Prostate gland (tissue), 2 donors: ENCODE measurements around the gene KIF17. TPM values are rescaled to one million over a fixed set of nuclear protein-coding genes. Genes with fewer than 3 reads are reported as not detected.

Source experiments
- DNase-seq: peaks from one replicate; pipeline ENCODE4 v3.0.0-alpha.2; 2019; ENCODE audit warnings: low spot score
- H3K27ac ChIP-seq, 2 donors: fragments of 200-600 bp; sonication (generic); 2 replicates each; pipeline ENCODE4 v1.5.1; 2017 to 2019
- H3K27me3 ChIP-seq: fragments of 200-600 bp; sonication (generic); replicated peaks from 2 replicates; pipeline ENCODE4 v1.5.1; 2019; ENCODE audit not compliant: insufficient read depth
- H3K36me3 ChIP-seq, 2 donors: fragments of 200-600 bp; sonication (generic); 1 replicate in 1 of 2; 2 replicates in 1 of 2; pipeline versions ENCODE4 v1.5.1 to v1.8.1; 2017 to 2019
- H3K4me1 ChIP-seq: fragments of 200-600 bp; sonication (generic); replicated peaks from 2 replicates; pipeline ENCODE4 v1.5.1; 2019
- H3K4me3 ChIP-seq, 2 donors: fragments of 200-600 bp; sonication (generic); 2 replicates each; pipeline ENCODE4 v1.5.1; 2017 to 2019
- H3K9me3 ChIP-seq: fragments of 200-600 bp; sonication (generic); 2 replicates; pipeline ENCODE4 v1.5.1; 2017
- CTCF ChIP-seq, 4 experiments: fragments of 200-600 bp in 2 of 4; fragments of 450-650 bp in 2 of 4; sonication (generic) in 2 of 4; IDR thresholded peaks; 1 replicate in 3 of 4; 2 replicates in 1 of 4; pipeline ENCODE4 v1.5.1; 2016 to 2019; ENCODE audit warnings: antibody characterized with exemption in 4 of 4, mild to moderate bottlenecking in 2 of 4, moderate library complexity in 2 of 4
- POLR2A ChIP-seq: fragments of 450-650 bp; IDR thresholded peaks from one replicate; pipeline ENCODE4 v1.6.1; 2016; ENCODE audit warnings: antibody characterized with exemption, mild to moderate bottlenecking
- POLR2AphosphoS5 ChIP-seq: sonication (generic); formaldehyde crosslinking; IDR thresholded peaks from one replicate; pipeline ENCODE4 v1.6.1; 2017; ENCODE audit warnings: antibody characterized with exemption
- WGBS: methylation state at CpG from one replicate; pipeline ENCODE4 v1.1.5; 2018; 5-methylcytosine and 5-hydroxymethylcytosine counted together
- intact Hi-C: fragments of 100-400 bp; cut with DNase I; formaldehyde crosslinking; loops from one replicate; pipeline ENCODE4 v1.14.2; 2022
- total RNA-seq, 2 donors: library from RNA; depleted of rRNA; stranded (reverse); fragments of >200 nt; gene quantifications; one replicate each; pipeline ENCODE4 v1.1.0, GENCODE V29; 2016

Gene KIF17
- total RNA-seq, 2 donors from 2014 or later, result 1.6 to 12.6 TPM

- no peak for DNase-seq
- 64% methylated on average over 3 of the region's 3 CpGs for WGBS
- H3K4me3 ChIP-seq, result no peak overlapping the region
- H3K36me3 ChIP-seq, result no peaks in the 10 kb centered on the region
- H3K4me1 ChIP-seq, result no peaks in the 10 kb centered on the region
- no peak overlapping the region for H3K27ac ChIP-seq
- no peaks in the 10 kb centered on the region for H3K9me3 ChIP-seq
- no peak for TF ChIP-seq CTCF (IDR thresholded peaks at IDR 0.05)
- no peak for TF ChIP-seq POLR2AphosphoS5
- no peak for TF ChIP-seq POLR2A
- intact Hi-C loops, result no loop called here
- no peaks in the 10 kb centered on the region for H3K27me3 ChIP-seq
Measured at GRCh38 chr1:20625176-20626097, 92.4 kb downstream of the KIF17 start.

- WGBS, result 91% methylated on average over 1 of the region's 1 CpG
- Histone ChIP-seq H3K4me3 (no peak overlapping the region), H3K9me3 (no peaks in the 10 kb centered on the region)
Measured at GRCh38 chr1:20624709-20625108, 93.1 kb downstream of the KIF17 start.

GRCh38 chr1:20621012-20621411 is 96.8 kb downstream of the KIF17 start:
- intact Hi-C loops, result no loop called here
- Histone ChIP-seq H3K4me3 (no peak overlapping the region), H3K27ac (no peak overlapping the region), H3K36me3 (no peaks in the 10 kb centered on the region), H3K9me3 (no peaks in the 10 kb centered on the region), H3K27me3 (no peaks in the 10 kb centered on the region), H3K4me1 (no peaks in the 10 kb centered on the region)
- no peak for DNase-seq
- TF ChIP-seq CTCF (IDR thresholded peaks at IDR 0.05) (no peak), POLR2AphosphoS5 (no peak), POLR2A (no peak)
- 87% methylated on average over 6 of the region's 6 CpGs for WGBS

More at GRCh38 chr1:20624709-20625108, 93.1 kb downstream of the KIF17 start:
- Histone ChIP-seq H3K27me3 (no peaks in the 10 kb centered on the region), H3K36me3 (no peaks in the 10 kb centered on the region), H3K27ac (no peak overlapping the region), H3K4me1 (no peaks in the 10 kb centered on the region)
- TF ChIP-seq POLR2AphosphoS5 (no peak), POLR2A (no peak)
- intact Hi-C loops, result no loop called here
- DNase-seq, result no peak

GRCh38 chr1:20619999-20620398 is 97.8 kb downstream of the KIF17 start:
- Histone ChIP-seq H3K27ac (no peak overlapping the region), H3K27me3 (no peaks in the 10 kb centered on the region), H3K9me3 (no peaks in the 10 kb centered on the region), H3K36me3 (no peaks in the 10 kb centered on the region), H3K4me3 (no peak overlapping the region), H3K4me1 (no peaks in the 10 kb centered on the region)
- DNase-seq, result no peak
- TF ChIP-seq POLR2AphosphoS5 (no peak), POLR2A (no peak), CTCF (IDR thresholded peaks at IDR 0.05) (no peak)
- intact Hi-C loops, result no loop called here
- WGBS, result 84% methylated on average over 1 of the region's 1 CpG

GRCh38 chr1:20618550-20618949 is 99.3 kb downstream of the KIF17 start:
- intact Hi-C loops, result no loop called here
- Histone ChIP-seq H3K27ac (peak overlapping the region in 1 of 2 donors; percentile 19), H3K4me3 (no peak overlapping the region), H3K4me1 (peaks cover 3% of the 10 kb centered on the region), H3K27me3 (no peaks in the 10 kb centered on the region), H3K36me3 (no peaks in the 10 kb centered on the region), H3K9me3 (no peaks in the 10 kb centered on the region)
- no peak for DNase-seq
- WGBS, result 39% methylated on average over 4 of the region's 4 CpGs
- TF ChIP-seq POLR2A, result no peak
- TF ChIP-seq POLR2AphosphoS5, result no peak
- TF ChIP-seq CTCF (IDR thresholded peaks at IDR 0.05), result no peak
